ENCODE data around the gene DCLK3. TPM values are rescaled to one million over a fixed set of nuclear protein-coding genes. Genes with fewer than 3 reads are reported as not detected.

DCLK3 gene
- total RNA-seq (2014; rRNA removed; shearing (Covaris generic)): not detected in 2 replicates

GRCh38 chr3:36763850-36764703, at the start of gene DCLK3:
Gene DCLK3 (minus strand): TSS chr3:36764553. CDS start chr3:36764263, 290 bp downstream.
- no peak for DNase-seq (ENCODE audit: low read depth)

- peak; percentile 17 for DNase-seq (ENCODE audit: low read depth)
These were observed 49.0 kb upstream of the DCLK3 start for GRCh38 chr3:36813305-36813704.

GRCh38 chr3:36812240-36812639, 47.9 kb upstream of the DCLK3 start:
- no peak for DNase-seq (ENCODE audit: low read depth)

GRCh38 chr3:36811768-36812167, 47.4 kb upstream of the DCLK3 start:
- no peak for DNase-seq (ENCODE audit: low read depth)

GRCh38 chr3:36804295-36805055, 40.1 kb upstream of the DCLK3 start:
- no peak for DNase-seq (ENCODE audit: low read depth)

GRCh38 chr3:36803091-36803791, 38.9 kb upstream of the DCLK3 start:
- no peak for DNase-seq (ENCODE audit: low read depth)

- no peak for DNase-seq (ENCODE audit: low read depth)
These were observed 36.3 kb upstream of the DCLK3 start for GRCh38 chr3:36800533-36801116.

- peak; percentile 30 for DNase-seq (ENCODE audit: low read depth)
These were observed 32.5 kb upstream of the DCLK3 start for GRCh38 chr3:36796881-36797280.

GRCh38 chr3:36796161-36796560, 31.8 kb upstream of the DCLK3 start:
- no peak for DNase-seq (ENCODE audit: low read depth)

- DNase-seq (ENCODE audit: low read depth): no peak
These were observed 31.3 kb upstream of the DCLK3 start for GRCh38 chr3:36795622-36796021.

GRCh38 chr3:36792342-36792741, 28.0 kb upstream of the DCLK3 start:
- peak; percentile 29 for DNase-seq (ENCODE audit: low read depth)

- no peak for DNase-seq (ENCODE audit: low read depth)
These were observed 26.4 kb upstream of the DCLK3 start for GRCh38 chr3:36790765-36791164.

GRCh38 chr3:36786921-36787890, 22.9 kb upstream of the DCLK3 start:
- DNase-seq (ENCODE audit: low read depth): no peak

- DNase-seq (ENCODE audit: low read depth): no peak
These were observed 19.8 kb upstream of the DCLK3 start for GRCh38 chr3:36784138-36784635.

- no peak for DNase-seq (ENCODE audit: low read depth)
These were observed 13.3 kb upstream of the DCLK3 start for GRCh38 chr3:36777424-36778218.

GRCh38 chr3:36776436-36776835, 12.1 kb upstream of the DCLK3 start:
- no peak for DNase-seq (ENCODE audit: low read depth)

- no peak for DNase-seq (ENCODE audit: low read depth)
These were observed 9.7 kb upstream of the DCLK3 start for GRCh38 chr3:36774052-36774451.

- no peak for DNase-seq (ENCODE audit: low read depth)
These were observed 7.6 kb upstream of the DCLK3 start for GRCh38 chr3:36771931-36772330.

GRCh38 chr3:36769926-36770325, 5.6 kb upstream of the DCLK3 start:
- no peak for DNase-seq (ENCODE audit: low read depth)

GRCh38 chr3:36765104-36765503, 751 bp upstream of the DCLK3 start:
- DNase-seq (ENCODE audit: low read depth): no peak

All from RPMI7951 (cell line).